GM12873 (cell line): ENCODE results near the gene ARMC3.

Source experiments
- TF ChIP-seq, protein P1 (sequence below): IDR thresholded peaks from 2 replicates; pipeline ENCODE4 v1.5.1; 2012; ENCODE audit warnings: low read depth, mild to moderate bottlenecking, moderate library complexity, low read length, control low read depth; ENCODE audit not compliant: insufficient read depth; ENCODE audit errors: missing control alignments

The ARMC3 gene

DNA sequence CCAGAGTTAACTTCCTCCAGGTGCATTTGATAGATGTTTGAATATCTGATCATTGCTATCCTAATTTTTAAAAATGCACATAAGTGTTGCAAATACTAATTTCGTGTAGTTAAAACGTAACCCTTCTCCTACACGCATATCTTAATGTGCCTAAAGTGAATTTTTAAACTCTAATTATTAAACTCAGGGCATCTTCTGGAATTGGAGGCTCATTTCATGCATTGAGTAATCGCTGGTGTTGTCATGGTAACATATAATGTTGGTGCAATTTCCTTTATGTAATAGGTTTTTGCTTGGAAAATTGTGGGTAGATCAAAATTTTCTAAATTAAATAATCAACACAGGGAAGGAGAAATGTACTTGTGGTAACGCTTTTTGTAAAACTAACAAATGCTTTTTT, 56.2 kb downstream of the ARMC3 start:
- TF ChIP-seq, protein P1, sequence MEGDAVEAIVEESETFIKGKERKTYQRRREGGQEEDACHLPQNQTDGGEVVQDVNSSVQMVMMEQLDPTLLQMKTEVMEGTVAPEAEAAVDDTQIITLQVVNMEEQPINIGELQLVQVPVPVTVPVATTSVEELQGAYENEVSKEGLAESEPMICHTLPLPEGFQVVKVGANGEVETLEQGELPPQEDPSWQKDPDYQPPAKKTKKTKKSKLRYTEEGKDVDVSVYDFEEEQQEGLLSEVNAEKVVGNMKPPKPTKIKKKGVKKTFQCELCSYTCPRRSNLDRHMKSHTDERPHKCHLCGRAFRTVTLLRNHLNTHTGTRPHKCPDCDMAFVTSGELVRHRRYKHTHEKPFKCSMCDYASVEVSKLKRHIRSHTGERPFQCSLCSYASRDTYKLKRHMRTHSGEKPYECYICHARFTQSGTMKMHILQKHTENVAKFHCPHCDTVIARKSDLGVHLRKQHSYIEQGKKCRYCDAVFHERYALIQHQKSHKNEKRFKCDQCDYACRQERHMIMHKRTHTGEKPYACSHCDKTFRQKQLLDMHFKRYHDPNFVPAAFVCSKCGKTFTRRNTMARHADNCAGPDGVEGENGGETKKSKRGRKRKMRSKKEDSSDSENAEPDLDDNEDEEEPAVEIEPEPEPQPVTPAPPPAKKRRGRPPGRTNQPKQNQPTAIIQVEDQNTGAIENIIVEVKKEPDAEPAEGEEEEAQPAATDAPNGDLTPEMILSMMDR: no peak

DNA sequence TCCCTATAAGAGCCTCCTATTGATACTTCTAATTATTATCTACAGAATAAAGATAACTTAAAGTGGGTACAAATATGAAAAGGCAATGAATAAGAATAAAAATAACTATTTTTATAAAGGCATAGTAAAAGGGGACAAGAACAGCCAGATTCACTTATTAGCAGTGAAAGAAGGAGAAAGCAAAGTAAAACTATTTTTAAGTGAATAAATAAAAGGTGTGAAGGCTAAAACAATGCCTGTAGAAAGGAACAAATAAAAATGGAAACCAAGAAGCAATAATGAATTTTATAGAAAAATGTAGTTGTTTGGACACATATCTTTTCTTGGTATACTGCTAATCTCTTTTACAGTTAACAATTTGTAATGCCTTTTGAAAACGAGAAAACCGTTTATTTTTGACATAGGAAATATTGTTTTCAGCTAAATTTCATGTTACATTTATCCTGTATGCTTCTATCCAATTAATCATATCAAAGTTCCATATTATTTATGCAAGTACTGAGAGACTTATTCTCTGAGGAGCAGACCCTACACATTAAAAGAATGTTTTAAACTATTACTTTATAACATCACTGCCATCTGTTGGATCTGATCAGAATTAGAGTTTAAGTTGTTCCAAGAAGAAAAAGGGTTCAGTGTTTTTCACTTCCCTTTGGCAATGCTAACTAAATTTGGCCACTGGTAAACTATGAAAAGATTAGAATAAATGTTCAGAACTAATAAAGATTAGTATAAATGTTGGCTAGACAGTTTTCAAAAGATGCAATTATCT, 59.1 kb downstream of the ARMC3 start:
- TF ChIP-seq, protein P1: peak; percentile 10

DNA sequence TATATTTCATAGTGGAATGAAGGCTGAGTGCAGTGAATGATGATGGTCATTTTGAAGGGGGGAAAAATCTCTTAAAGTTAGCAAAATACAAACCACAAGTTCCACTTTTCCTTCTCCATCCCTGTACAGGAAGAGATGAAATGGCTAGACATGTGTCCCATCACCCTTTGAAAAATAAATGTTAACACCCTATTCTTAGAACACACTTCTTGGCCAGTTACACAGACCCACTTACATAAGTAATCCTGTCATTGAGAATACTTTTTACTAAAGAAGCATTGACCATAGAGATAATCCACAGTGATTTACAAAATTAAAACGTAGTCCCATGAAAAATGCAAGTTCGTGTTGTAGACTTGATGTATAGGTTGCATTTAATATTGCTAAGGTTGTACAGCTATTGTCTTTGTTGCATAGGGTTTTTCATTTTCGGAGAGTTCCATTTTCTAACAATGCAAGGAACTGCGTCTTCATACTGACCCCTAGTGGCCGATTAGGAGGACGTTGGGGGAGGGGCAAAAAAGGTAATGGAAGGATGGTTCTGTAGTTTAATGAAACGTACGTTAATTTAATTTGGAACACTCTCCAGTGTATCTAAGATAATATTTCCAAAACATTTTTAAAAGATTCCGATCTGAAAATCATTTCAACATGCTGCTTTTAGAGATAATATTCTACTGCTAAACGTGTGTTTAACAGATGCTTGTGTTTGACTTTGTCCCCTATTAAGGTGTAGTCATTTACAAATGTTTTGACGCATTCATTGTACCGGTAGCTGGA, 60.9 kb downstream of the ARMC3 start:
- TF ChIP-seq, protein P1: peak; percentile 81

DNA sequence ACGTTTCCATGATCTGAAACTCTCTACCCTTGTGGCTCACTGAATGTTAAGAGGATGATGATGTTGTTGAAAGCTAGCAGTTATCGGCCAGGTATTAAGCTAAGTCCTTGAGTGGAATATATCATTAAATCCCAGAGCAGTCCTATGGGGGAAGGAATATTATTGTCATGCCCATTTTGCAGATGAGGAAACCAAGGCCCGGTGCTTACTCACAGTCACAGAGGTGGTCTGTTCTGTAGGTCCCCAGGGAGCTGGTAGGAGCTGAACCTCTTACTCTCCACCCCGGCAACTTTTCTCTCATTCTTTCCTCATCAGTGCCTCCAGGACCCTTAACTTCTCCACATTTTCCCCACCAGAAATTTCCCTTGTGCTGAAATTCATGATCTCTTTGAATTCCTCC, 62.6 kb downstream of the ARMC3 start:
- TF ChIP-seq, protein P1: no peak

DNA sequence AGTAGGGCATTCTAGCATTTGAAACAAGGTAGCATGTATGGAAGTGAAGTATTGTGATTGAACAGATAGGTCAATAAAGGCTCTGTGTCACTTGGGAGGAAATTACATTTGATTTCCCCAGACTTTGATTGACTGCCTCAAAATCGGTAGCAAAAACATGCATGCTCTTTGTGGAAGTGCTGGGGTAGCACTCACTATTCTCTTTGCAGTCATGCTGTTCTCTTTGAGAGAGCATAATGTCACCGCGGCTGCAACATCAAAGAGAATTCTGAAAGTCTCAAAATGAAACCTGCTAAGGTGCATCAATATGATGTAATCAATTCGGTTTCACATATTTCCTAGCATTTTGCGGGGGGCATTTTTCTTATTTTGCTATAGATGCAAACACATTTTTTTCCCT, 64.2 kb downstream of the ARMC3 start:
- TF ChIP-seq, protein P1: no peak

DNA sequence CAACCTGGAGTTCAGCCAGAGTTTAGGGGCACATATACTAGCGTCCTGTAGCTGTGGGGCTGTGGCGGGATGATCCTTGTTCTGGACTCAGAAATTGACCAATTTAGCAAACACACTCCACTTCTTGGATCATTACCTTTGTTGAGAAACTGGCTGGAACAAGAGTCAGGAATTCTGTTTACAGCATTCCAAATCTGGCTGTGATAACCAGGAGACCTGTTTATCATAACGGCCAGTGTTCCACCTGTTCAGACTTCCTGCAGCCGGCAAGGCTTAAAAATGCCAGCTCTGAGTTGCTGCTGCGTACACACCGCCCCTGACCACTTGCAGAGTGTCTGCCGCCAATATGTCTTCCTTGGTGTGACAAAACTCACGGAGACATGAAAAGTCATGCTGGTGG, 64.8 kb downstream of the ARMC3 start:
- TF ChIP-seq, protein P1: no peak

DNA sequence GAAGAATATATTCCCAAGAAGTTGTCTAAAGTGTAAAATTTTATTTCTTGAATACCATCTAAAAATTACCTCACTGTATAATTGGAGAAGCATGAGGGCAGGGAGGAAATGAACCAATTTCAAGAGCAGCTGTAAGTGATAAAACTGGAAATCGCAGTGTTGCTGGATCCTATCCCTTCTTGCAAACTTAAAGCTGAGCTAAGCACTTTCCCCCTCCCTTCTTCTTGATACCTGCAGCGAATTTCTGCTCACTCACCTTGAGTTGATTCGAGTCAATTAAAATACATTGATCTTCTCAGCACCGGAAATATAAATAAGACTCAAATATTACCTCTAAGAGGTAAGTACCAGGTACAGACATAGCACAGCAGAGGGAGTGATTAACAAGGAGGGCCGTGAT, 65.5 kb downstream of the ARMC3 start:
- TF ChIP-seq, protein P1: no peak
